Psoas muscle (tissue), 8 donors: Measurements from ENCODE around the gene DNAH10. TPM values are rescaled to one million over a fixed set of nuclear protein-coding genes. Genes with fewer than 3 reads are reported as not detected.

Source experiments
- ATAC-seq, 4 donors: fragments of 200-7000 bp; cut with Tn5 transposase; one replicate each; pipeline ENCODE4 v1.9.1; 2020; ENCODE audit warnings: moderate library complexity in 3 of 4, mild to moderate bottlenecking in 2 of 4
- DNase-seq, 2 donors: peaks; one replicate each; pipeline ENCODE4 v3.0.0-alpha.2; 2020
- H3K27ac ChIP-seq: fragments of 200-600 bp; one replicate; pipeline ENCODE4 v1.8.0; 2022
- H3K27me3 ChIP-seq, 3 donors: fragments of 200-600 bp in 1 of 3; one replicate each; pipeline versions ENCODE4 v1.6.1 to v1.8.0; 2013 to 2022; ENCODE audit warnings: low read length in 2 of 3, mild to moderate bottlenecking in 2 of 3, moderate library complexity in 1 of 3; ENCODE audit not compliant: insufficient read depth in 3 of 3
- H3K36me3 ChIP-seq, 2 donors: fragments of 200-600 bp in 1 of 2; one replicate each; pipeline versions ENCODE4 v1.6.1 to v1.8.0; 2013 to 2022; ENCODE audit warnings: low read depth in 1 of 2, mild to moderate bottlenecking in 1 of 2, moderate library complexity in 1 of 2; ENCODE audit not compliant: insufficient read depth in 1 of 2
- H3K4me1 ChIP-seq: fragments of 200-600 bp; one replicate; pipeline ENCODE4 v1.8.0; 2022
- H3K4me3 ChIP-seq: fragments of 200-600 bp; one replicate; pipeline ENCODE4 v1.8.0; 2022; ENCODE audit warnings: mild to moderate bottlenecking
- H3K9me3 ChIP-seq: fragments of 200-600 bp; one replicate; pipeline ENCODE4 v1.8.0; 2022
- CTCF ChIP-seq: fragments of 200-600 bp; IDR thresholded peaks from one replicate; pipeline ENCODE4 v1.8.0; 2022; ENCODE audit warnings: antibody characterized with exemption
- WGBS, 3 donors: extraction: QIAGEN DNeasy Blood & Tissue Kit; methylation state at CpG; one replicate each; pipeline versions ENCODE4 v1.1.6 to v1.1.7; 2013; 5-methylcytosine and 5-hydroxymethylcytosine counted together
- intact Hi-C, 2 donors: fragments of 100-400 bp; cut with DNase I; formaldehyde crosslinking; loops; one replicate each; pipeline versions ENCODE4 v1.11.0 to v1.14.2; 2022
- polyA plus RNA-seq, 3 donors: library from polyadenylated mRNA; stranded (reverse); fragments of 200-250 nt; gene quantifications; one replicate each; pipeline ENCODE4 v1.2.3, GENCODE V29; 2013
- total RNA-seq, 4 donors: library from RNA; stranded (reverse); fragmentation: NEBNext Ultra II Directional in 2 of 4; extraction: Animal tissue kit (Norgen Biotek cat#: 25700) in 2 of 4; gene quantifications; one replicate each; pipeline versions ENCODE4 v1.2.1 to v1.2.4, GENCODE V29; 2021 to 2023
- donor health status: healthy with polysubstance abuse.
- donor health status: DM: no; HTN: no; CAD: no; lungs with moderate emphysema.
- donor health status: Bipolar disorder and iron deficiency.
- donor health status: healthy.
- donor health status: DM: yes; HTN: yes; CAD: no.
- donor health status: DM: no; HTN: no; CAD: no.
- donor health status: DM: no; HTN: no; CAD: no.
- donor health status: DM: yes; HTN: yes; CAD: no.

Gene DNAH10
- total and polyA plus RNA-seq, 7 donors = 0.01 to 0.84 (median 0.24) TPM; not detected in 1

GRCh38 chr12:123963821-123964220 lies 201.7 kb downstream of the DNAH10 start:
- ATAC-seq (no peak), DNase-seq (no peak)
- no peak for TF ChIP-seq CTCF
- no peak overlapping the region for H3K4me3 ChIP-seq
- intact Hi-C loops = loop anchor here in 1 of 2 donors (10.0 kb wide), 1 partner anchor 239 kb away; no protein-coding TSS in a partner anchor
- WGBS, 3 donors = 93 to 97% (median 95%) methylated on average over 4 of the region's 4 CpGs
- H3K4me1 ChIP-seq = peaks cover 2% of the 10 kb centered on the region
- H3K9me3 ChIP-seq = no peaks in the 10 kb centered on the region
- peaks cover 2 to 5% of the 10 kb centered on the region in 2 donors for H3K36me3 ChIP-seq
- H3K27me3 ChIP-seq = no peaks in the 10 kb centered on the region
- no peak overlapping the region for H3K27ac ChIP-seq

GRCh38 chr12:123965382-123965781 lies 203.3 kb downstream of the DNAH10 start:
- 62 to 68% (median 63%) methylated on average over 5 of the region's 5 CpGs for WGBS, 3 donors
- no peak for ATAC-seq

GRCh38 chr12:123966596-123966995 lies 204.5 kb downstream of the DNAH10 start:
- DNase-seq = no peak
- ATAC-seq = peak in 1 of 4 donors; percentile 42
- H3K9me3 ChIP-seq = no peaks in the 10 kb centered on the region
- intact Hi-C loops = loop anchor here in 1 of 2 donors (10.0 kb wide), 1 partner anchor 242 kb away; no protein-coding TSS in a partner anchor
- 81 to 88% (median 81%) methylated on average over 3 of the region's 3 CpGs for whole genome bisulfite sequencing, 3 donors
- H3K27me3 ChIP-seq = no peaks in the 10 kb centered on the region
- TF ChIP-seq CTCF = no peak
- H3K4me1 ChIP-seq = peaks cover 10% of the 10 kb centered on the region
- H3K27ac ChIP-seq = no peak overlapping the region
- peaks cover 2 to 5% of the 10 kb centered on the region in 2 donors for H3K36me3 ChIP-seq
- H3K4me3 ChIP-seq = no peak overlapping the region

More at GRCh38 chr12:123965382-123965781, 203.3 kb downstream of the DNAH10 start:
- Histone ChIP-seq H3K9me3 (no peaks in the 10 kb centered on the region), H3K27me3 (no peaks in the 10 kb centered on the region), H3K27ac (no peak overlapping the region), H3K4me1 (peaks cover 5% of the 10 kb centered on the region), H3K36me3 (peaks cover 2 to 5% of the 10 kb centered on the region in 2 donors), H3K4me3 (no peak overlapping the region)
- TF ChIP-seq CTCF = no peak
- no peak for DNase-seq
- intact Hi-C loops = loop anchor here in 1 of 2 donors (10.0 kb wide), 1 partner anchor 241 kb away; no protein-coding TSS in a partner anchor

- WGBS, 3 donors = 87 to 90% (median 88%) methylated on average over 8 of the region's 8 CpGs
- DNase-seq = no peak
These were observed 205.1 kb downstream of the DNAH10 start for GRCh38 chr12:123967121-123967586.

More at GRCh38 chr12:123967121-123967586, 205.1 kb downstream of the DNAH10 start:
- peaks cover 2 to 5% of the 10 kb centered on the region in 2 donors for H3K36me3 ChIP-seq
- intact Hi-C loops = loop anchor here in 1 of 2 donors (10.0 kb wide), 1 partner anchor 242 kb away; no protein-coding TSS in a partner anchor
- no peak overlapping the region for H3K4me3 ChIP-seq
- no peak overlapping the region for H3K27ac ChIP-seq
- no peaks in the 10 kb centered on the region for H3K27me3 ChIP-seq
- no peak for TF ChIP-seq CTCF
- no peaks in the 10 kb centered on the region for H3K9me3 ChIP-seq
- H3K4me1 ChIP-seq = peaks cover 11% of the 10 kb centered on the region
- ATAC-seq = no peak
